Upper lobe of left lung (tissue), 6 donors: ENCODE measurements around the gene KCNG2. TPM values are rescaled to one million over a fixed set of nuclear protein-coding genes. Genes with fewer than 3 reads are reported as not detected.
A peak's percentile ranks its signal among the peaks of the same experiment; 100 is the strongest.

Experiments used
- ATAC-seq, 2 donors: fragments of 200-7000 bp; cut with Tn5 transposase; one replicate each; pipeline ENCODE4 v1.9.1; 2022; ENCODE audit warnings: mild to moderate bottlenecking in 2 of 2, moderate library complexity in 2 of 2; ENCODE audit not compliant: low FRiP score in 2 of 2
- DNase-seq, 2 donors: peaks; one replicate each; pipeline ENCODE4 v3.0.0-alpha.2; 2019 to 2020
- H3K27ac ChIP-seq, 4 donors: fragments of 200-600 bp; sonication (generic); one replicate each; pipeline ENCODE4 v1.5.1; 2016 to 2019
- H3K27me3 ChIP-seq, 4 donors: fragments of 200-600 bp; sonication (generic); one replicate each; pipeline ENCODE4 v1.5.1; 2017 to 2019
- H3K36me3 ChIP-seq, 4 donors: fragments of 200-600 bp; sonication (generic); one replicate each; pipeline ENCODE4 v1.5.1; 2016 to 2019
- H3K4me1 ChIP-seq, 4 donors: fragments of 200-600 bp; sonication (generic); one replicate each; pipeline ENCODE4 v1.5.1; 2018 to 2019
- H3K4me3 ChIP-seq, 4 donors: fragments of 200-600 bp; sonication (generic); one replicate each; pipeline ENCODE4 v1.5.1; 2017 to 2019; ENCODE audit warnings: mild to moderate bottlenecking in 2 of 4, moderate library complexity in 1 of 4
- H3K9me3 ChIP-seq, 4 donors: fragments of 200-600 bp; sonication (generic); one replicate each; pipeline ENCODE4 v1.5.1; 2018 to 2019
- CTCF ChIP-seq, 6 experiments: fragments of 450-650 bp in 4 of 6; fragments of 200-600 bp in 2 of 6; sonication (generic) in 2 of 6; IDR thresholded peaks; one replicate each; pipeline ENCODE4 v1.5.1; 2016 to 2019; ENCODE audit warnings: antibody characterized with exemption in 6 of 6
- EP300 ChIP-seq, 4 donors: sonication (generic); formaldehyde crosslinking; IDR thresholded peaks; one replicate each; pipeline ENCODE4 v1.5.1; 2017; ENCODE audit warnings: antibody characterized with exemption in 4 of 4, control low read depth in 2 of 4
- POLR2A ChIP-seq, 4 donors: fragments of 450-650 bp; IDR thresholded peaks; one replicate each; pipeline ENCODE4 v1.5.1; 2016 to 2017; ENCODE audit warnings: antibody characterized with exemption in 4 of 4, mild to moderate bottlenecking in 2 of 4
- POLR2AphosphoS5 ChIP-seq, 2 donors: sonication (generic); formaldehyde crosslinking; IDR thresholded peaks; one replicate each; pipeline ENCODE4 v1.5.1; 2017; ENCODE audit warnings: antibody characterized with exemption in 2 of 2
- WGBS, 2 donors: methylation state at CpG; one replicate each; pipeline ENCODE4 v1.1.5; 2017 to 2018; 5-methylcytosine and 5-hydroxymethylcytosine counted together
- total RNA-seq, 6 donors: library from RNA; depleted of rRNA in 4 of 6; stranded (reverse); fragments of >200 nt in 4 of 6; gene quantifications; one replicate each; pipeline versions ENCODE4 v1.1.0 to v1.2.1, GENCODE V29; 2016 to 2021
- donor health status: DM: no; HTN: no; CAD: no; lungs with moderate emphysema.
- donor health status: DM: no; HTN: yes; CAD: no; lungs with severe emphysema.

KCNG2 gene
- total RNA-seq, 6 donors from 2014 or later: 0.49 to 1.1 (median 0.73) TPM; not detected in 2

- Histone ChIP-seq H3K4me1 (peaks cover 0 to 2% (median 0%) of the 10 kb centered on the region in 4 donors), H3K27me3 (no peaks in the 10 kb centered on the region), H3K4me3 (no peak overlapping the region), H3K9me3 (peaks cover 0 to 37% (median 25%) of the 10 kb centered on the region in 4 donors), H3K27ac (no peak overlapping the region), H3K36me3 (peaks cover 5 to 24% (median 22%) of the 10 kb centered on the region in 4 donors)
- no peak for ATAC-seq
- peak; percentile 20 to 61 for DNase-seq
- 93 to 95% methylated on average over 11 to 27 of the region's 28 CpGs for WGBS, 2 donors
- TF ChIP-seq POLR2AphosphoS5 (IDR thresholded peaks at IDR 0.05) (no peak), POLR2A (IDR thresholded peaks at IDR 0.05) (no peak), CTCF (IDR thresholded peaks at IDR 0.05) (no peak), EP300 (IDR thresholded peaks at IDR 0.05) (no peak)
Measured at GRCh38 chr18:79900610-79901570, 103.2 kb downstream of the KCNG2 start.

GRCh38 chr18:79901665-79902064 is 103.9 kb downstream of the KCNG2 start:
- Histone ChIP-seq H3K9me3 (peaks cover 0 to 30% (median 19%) of the 10 kb centered on the region in 4 donors), H3K4me3 (no peak overlapping the region), H3K36me3 (peaks cover 5 to 24% (median 22%) of the 10 kb centered on the region in 4 donors), H3K27me3 (no peaks in the 10 kb centered on the region), H3K27ac (no peak overlapping the region), H3K4me1 (peaks cover 0 to 2% (median 0%) of the 10 kb centered on the region in 4 donors)
- TF ChIP-seq EP300 (IDR thresholded peaks at IDR 0.05) (no peak), CTCF (IDR thresholded peaks at IDR 0.05) (no peak), POLR2A (IDR thresholded peaks at IDR 0.05) (no peak), POLR2AphosphoS5 (IDR thresholded peaks at IDR 0.05) (no peak)
- no peak for ATAC-seq
- no peak for DNase-seq
- WGBS, 2 donors: 86 to 94% methylated on average over 13 of the region's 13 CpGs

DNA sequence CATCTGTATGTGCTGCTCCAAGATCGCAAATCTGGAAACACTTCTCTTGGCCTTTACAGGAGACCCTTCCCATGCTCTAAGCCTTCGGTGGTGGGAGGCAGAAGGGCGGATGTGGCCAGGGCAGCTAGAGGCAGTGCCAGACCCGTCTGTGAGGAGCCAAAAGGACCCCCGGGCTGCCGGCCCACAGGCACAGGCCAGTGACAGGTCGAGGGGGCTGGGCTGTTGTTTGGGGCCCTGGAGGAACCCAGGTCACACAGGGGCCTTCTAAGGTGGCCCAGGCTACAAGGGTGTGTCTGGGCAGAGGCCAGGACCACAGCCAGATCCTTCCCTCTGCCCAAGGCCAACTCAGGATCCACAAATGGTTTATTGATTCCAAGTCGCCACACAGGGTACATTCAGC is 104.3 kb downstream of the KCNG2 start:
- Histone ChIP-seq H3K36me3 (peaks cover 5 to 24% (median 22%) of the 10 kb centered on the region in 4 donors), H3K27ac (no peak overlapping the region), H3K4me3 (no peak overlapping the region), H3K4me1 (peaks cover 0 to 2% (median 0%) of the 10 kb centered on the region in 4 donors), H3K27me3 (no peaks in the 10 kb centered on the region), H3K9me3 (peaks cover 0 to 25% (median 15%) of the 10 kb centered on the region in 4 donors)
- TF ChIP-seq POLR2A (IDR thresholded peaks at IDR 0.05) (no peak), EP300 (IDR thresholded peaks at IDR 0.05) (no peak), POLR2AphosphoS5 (IDR thresholded peaks at IDR 0.05) (no peak), CTCF (IDR thresholded peaks at IDR 0.05) (no peak)
- ATAC-seq (no peak), DNase-seq (no peak)
- WGBS, 2 donors: 97 to 100% methylated on average over 2 to 8 of the region's 8 CpGs

GRCh38 chr18:79902640-79903039 is 104.9 kb downstream of the KCNG2 start:
- H3K27me3 ChIP-seq: no peaks in the 10 kb centered on the region
- 95 to 97% methylated on average over 13 to 20 of the region's 20 CpGs for WGBS, 2 donors
- peaks cover 5 to 24% (median 22%) of the 10 kb centered on the region in 4 donors for H3K36me3 ChIP-seq
- ATAC-seq: no peak
- peak in 1 of 2 donors; percentile 62 for DNase-seq
- TF ChIP-seq CTCF (IDR thresholded peaks at IDR 0.05) (no peak), EP300 (IDR thresholded peaks at IDR 0.05) (no peak), POLR2A (IDR thresholded peaks at IDR 0.05) (no peak), POLR2AphosphoS5 (IDR thresholded peaks at IDR 0.05) (no peak)
- H3K27ac ChIP-seq: no peak overlapping the region
- no peak overlapping the region for H3K4me3 ChIP-seq
- H3K4me1 ChIP-seq: peaks cover 0 to 2% (median 0%) of the 10 kb centered on the region in 4 donors
- H3K9me3 ChIP-seq: peaks cover 0 to 20% (median 12%) of the 10 kb centered on the region in 4 donors
